PC-9 (cell line): ENCODE data around the gene TIMM29. TPM values are rescaled to one million over a fixed set of nuclear protein-coding genes. Genes with fewer than 3 reads are reported as not detected.

Experiments used
- BruUV-seq: library from RNA; stranded (reverse); fragments of 400-500 nt; replicated peaks from 2 replicates; lab custom pipeline; 2021; lab: Mats Ljungman, UMichigan
- CTCF ChIA-PET: fragments of 300-600 bp; sonication (Branson Sonifier 250); formaldehyde crosslinking; loops from one replicate; lab custom pipeline; 2022; ENCODE audit warnings: antibody characterized with exemption; lab: Charles Lee
- POLR2A ChIA-PET: fragments of 300-600 bp; sonication (Branson Sonifier 250); formaldehyde crosslinking; loops from one replicate; lab custom pipeline; 2022; ENCODE audit warnings: antibody characterized with exemption; ENCODE audit not compliant: unreplicated experiment; lab: Charles Lee
- DNase-seq, 2 experiments: peaks; one replicate each; pipeline versions ENCODE4 v3.0.0 to v3.0.0-alpha.2; 2015 to 2022; ENCODE audit warnings: mixed read lengths in 1 of 2
- H2AFZ ChIP-seq: fragments of 200-600 bp; sonication (generic); 2 replicates; pipeline ENCODE4 v1.8.1; 2017; ENCODE audit warnings: antibody characterized with exemption
- H3F3A ChIP-seq: fragments of 200-600 bp; sonication (generic); 2 replicates; pipeline ENCODE4 v1.8.1; 2017; ENCODE audit warnings: antibody characterized with exemption, mild to moderate bottlenecking, low read depth; ENCODE audit not compliant: insufficient read depth
- H3K27ac ChIP-seq: fragments of 200-600 bp; sonication (generic); 2 replicates; pipeline ENCODE4 v1.6.1; 2016; ENCODE audit warnings: mixed run types
- H3K27me3 ChIP-seq: fragments of 200-600 bp; sonication (generic); 2 replicates; pipeline ENCODE4 v1.6.1; 2016; ENCODE audit warnings: low read depth, mixed run types; ENCODE audit not compliant: insufficient read depth
- H3K36me3 ChIP-seq: fragments of 200-600 bp; sonication (generic); 2 replicates; pipeline ENCODE4 v1.6.1; 2016; ENCODE audit warnings: low read depth, mixed run types
- H3K4me1 ChIP-seq: fragments of 200-600 bp; sonication (generic); replicated peaks from 2 replicates; pipeline ENCODE4 v1.6.1; 2016; ENCODE audit warnings: mixed run types; ENCODE audit not compliant: insufficient read depth
- H3K4me2 ChIP-seq: fragments of 200-600 bp; sonication (generic); 2 replicates; pipeline ENCODE4 v1.6.1; 2017; ENCODE audit warnings: mixed run types
- H3K4me3 ChIP-seq: fragments of 200-600 bp; sonication (generic); 2 replicates; pipeline ENCODE4 v1.6.1; 2016; ENCODE audit warnings: mixed run types
- H3K79me2 ChIP-seq: fragments of 200-600 bp; sonication (generic); 2 replicates; pipeline ENCODE4 v1.6.1; 2017; ENCODE audit warnings: low read depth, mixed run types
- H3K9me2 ChIP-seq: fragments of 200-600 bp; sonication (generic); 2 replicates; pipeline ENCODE4 v1.8.1; 2017; ENCODE audit warnings: mild to moderate bottlenecking; ENCODE audit not compliant: insufficient read depth
- H3K9me3 ChIP-seq: fragments of 200-600 bp; sonication (generic); 2 replicates; pipeline ENCODE4 v1.8.1; 2016; ENCODE audit warnings: low read depth; ENCODE audit not compliant: insufficient read depth
- H4K20me1 ChIP-seq: fragments of 200-600 bp; sonication (generic); 2 replicates; pipeline ENCODE4 v1.8.1; 2017; ENCODE audit not compliant: insufficient read depth
- CTCF ChIP-seq: fragments of 200-600 bp; sonication (generic); conservative IDR thresholded peaks from 2 replicates; pipeline ENCODE4 v1.6.1; 2017; ENCODE audit warnings: mixed run types, antibody characterized with exemption, mild to moderate bottlenecking, moderate library complexity
- EZH2 ChIP-seq: fragments of 200-600 bp; sonication (generic); IDR thresholded peaks from 2 replicates; pipeline ENCODE4 v1.8.0; 2017; ENCODE audit warnings: antibody characterized with exemption, low read depth
- intact Hi-C: fragments of 100-400 bp; cut with micrococcal nuclease; formaldehyde crosslinking; loops from one replicate; pipeline ENCODE4 v1.10.0; 2022; ENCODE audit not compliant: unreplicated experiment
- total RNA-seq: library from RNA; stranded (reverse); gene quantifications from 2 replicates; pipeline ENCODE4 v1.2.3, GENCODE V29; 2021

The TIMM29 gene
- total RNA-seq, 1 experiment from 2014 or later, result 22.4 TPM

GRCh38 chr19:10919352-10920287 is 9.0 kb upstream of the TIMM29 start:
- Histone ChIP-seq H4K20me1 (0 out of 2 replicates have a peak, but pooled peaks cover 8% of the 10 kb centered on the region), H3K4me3 (no peak overlapping the region), H3K36me3 (peaks cover 4% of the 10 kb centered on the region; the same call in 1 of the 2 replicates), H3K9me3 (no peaks in the 10 kb centered on the region), H2AFZ (no peak overlapping the region), H3K27ac (no peak overlapping the region), H3K9me2 (no peaks in the 10 kb centered on the region), H3K4me2 (no peak overlapping the region), H3K4me1 (peaks cover 12% of the 10 kb centered on the region; the same call in 1 of the 2 replicates), H3K79me2 (no peaks in the 10 kb centered on the region), H3K27me3 (no peaks in the 10 kb centered on the region), H3F3A (peaks cover 49% of the 10 kb centered on the region)
- TF ChIP-seq EZH2 (no peak), CTCF (no peak)
- BruUV-seq, result no TSS peak
- intact Hi-C loops, result no loop called here
- POLR2A ChIA-PET, result no interaction called here
- CTCF ChIA-PET, result interaction anchor here (0.5 to 0.6 kb wide), 2 partner anchors 7 to 343 kb away, joined by 4 to 5 read pairs; no protein-coding TSS in a partner anchor
- peak in 1 of 2 experiments; percentile 22 for DNase-seq

GRCh38 chr19:10920288-10920655 is 8.3 kb upstream of the TIMM29 start:
- TF ChIP-seq EZH2 (no peak), CTCF (no peak)
- H3K36me3 ChIP-seq, result peaks cover 4% of the 10 kb centered on the region; the same call in 1 of the 2 replicates
- no peak overlapping the region for H3K27ac ChIP-seq
- H3K4me2 ChIP-seq, result no peak overlapping the region
- no peak overlapping the region for H2AFZ ChIP-seq
- no peak overlapping the region for H3K4me3 ChIP-seq
- no TSS peak for BruUV-seq
- POLR2A ChIA-PET, result no interaction called here
- H3K4me1 ChIP-seq, result peaks cover 7% of the 10 kb centered on the region; the same call in 1 of the 2 replicates
- no peak for DNase-seq
- H3F3A ChIP-seq, result peaks cover 49% of the 10 kb centered on the region
- no peaks in the 10 kb centered on the region for H3K9me2 ChIP-seq
- H3K27me3 ChIP-seq, result no peaks in the 10 kb centered on the region
- intact Hi-C loops, result no loop called here
- H3K9me3 ChIP-seq, result no peaks in the 10 kb centered on the region
- H4K20me1 ChIP-seq, result 0 out of 2 replicates have a peak, but pooled peaks cover 8% of the 10 kb centered on the region
- no peaks in the 10 kb centered on the region for H3K79me2 ChIP-seq
- CTCF ChIA-PET, result interaction anchor here (0.5 kb wide), 1 partner anchor 8 kb away, joined by 4 read pairs; no protein-coding TSS in a partner anchor

- H3K36me3 ChIP-seq, result peaks cover 4% of the 10 kb centered on the region; the same call in 1 of the 2 replicates
- H3F3A ChIP-seq, result peaks cover 46% of the 10 kb centered on the region
- 0 out of 2 replicates have a peak, but pooled peaks cover 8% of the 10 kb centered on the region for H4K20me1 ChIP-seq
- no peak overlapping the region for H2AFZ ChIP-seq
- H3K9me3 ChIP-seq, result no peaks in the 10 kb centered on the region
- H3K27ac ChIP-seq, result no peak overlapping the region
- POLR2A ChIA-PET, result no interaction called here
- H3K79me2 ChIP-seq, result no peaks in the 10 kb centered on the region
- TF ChIP-seq CTCF (no peak), EZH2 (no peak)
- H3K4me2 ChIP-seq, result no peak overlapping the region
- BruUV-seq, result no TSS peak
- no peaks in the 10 kb centered on the region for H3K27me3 ChIP-seq
- no peak for DNase-seq
- H3K4me3 ChIP-seq, result no peak overlapping the region
- H3K9me2 ChIP-seq, result no peaks in the 10 kb centered on the region
- CTCF ChIA-PET, result no interaction called here
- intact Hi-C loops, result no loop called here
- H3K4me1 ChIP-seq, result peaks cover 2% of the 10 kb centered on the region; the same call in 1 of the 2 replicates
Observed at GRCh38 chr19:10920781-10921180, 7.8 kb upstream of the TIMM29 start.
